Brain pericyte (primary cell): ENCODE measurements around the gene CSF1R.

Experiments
- DNase-seq: peaks from one replicate; pipeline ENCODE4 v3.0.0-alpha.2; 2012; ENCODE audit warnings: low read depth, low spot score

Gene CSF1R

DNA sequence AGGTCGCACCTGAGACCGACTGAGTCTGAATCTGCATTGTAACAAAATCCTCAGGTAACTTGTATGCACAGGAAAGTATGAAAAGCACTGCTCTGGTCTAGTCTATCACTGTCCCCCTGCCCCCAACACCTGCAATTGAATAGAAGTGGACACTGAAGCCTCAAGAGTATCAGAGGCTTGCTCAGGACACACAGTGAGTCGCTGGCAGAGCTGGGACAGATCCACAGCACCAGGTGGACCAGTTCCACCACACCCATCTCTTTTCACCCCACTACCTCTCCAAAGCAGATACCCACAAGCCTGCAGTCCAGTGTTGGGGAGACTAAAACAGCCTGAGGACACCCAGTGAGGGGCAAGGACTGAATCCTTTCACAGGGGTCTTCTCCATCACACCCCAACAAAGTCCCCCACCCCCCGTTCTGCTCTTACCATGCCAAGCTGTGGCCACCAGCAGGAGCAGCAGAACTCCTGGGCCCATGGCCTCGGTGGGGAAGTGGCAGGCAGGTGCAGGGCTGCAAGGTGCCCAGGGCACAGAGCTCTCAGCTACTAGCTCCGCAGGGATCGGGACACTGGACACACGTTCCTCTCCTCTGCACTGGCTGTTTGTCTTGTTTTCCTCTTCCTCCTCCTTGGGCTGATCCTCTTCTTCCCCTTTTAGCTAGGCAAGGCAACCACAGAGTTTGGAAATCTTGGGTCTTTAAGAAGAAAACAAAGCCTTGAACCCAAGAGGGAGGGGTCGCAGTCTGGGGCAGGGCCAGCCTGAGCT, at the start of gene CSF1R:
CSF1R (minus strand) TSS at position 605 of the 766 bp plus-strand sequence; CDS start at position 478, 127 bp downstream.
- DNase-seq, result no peak

DNA sequence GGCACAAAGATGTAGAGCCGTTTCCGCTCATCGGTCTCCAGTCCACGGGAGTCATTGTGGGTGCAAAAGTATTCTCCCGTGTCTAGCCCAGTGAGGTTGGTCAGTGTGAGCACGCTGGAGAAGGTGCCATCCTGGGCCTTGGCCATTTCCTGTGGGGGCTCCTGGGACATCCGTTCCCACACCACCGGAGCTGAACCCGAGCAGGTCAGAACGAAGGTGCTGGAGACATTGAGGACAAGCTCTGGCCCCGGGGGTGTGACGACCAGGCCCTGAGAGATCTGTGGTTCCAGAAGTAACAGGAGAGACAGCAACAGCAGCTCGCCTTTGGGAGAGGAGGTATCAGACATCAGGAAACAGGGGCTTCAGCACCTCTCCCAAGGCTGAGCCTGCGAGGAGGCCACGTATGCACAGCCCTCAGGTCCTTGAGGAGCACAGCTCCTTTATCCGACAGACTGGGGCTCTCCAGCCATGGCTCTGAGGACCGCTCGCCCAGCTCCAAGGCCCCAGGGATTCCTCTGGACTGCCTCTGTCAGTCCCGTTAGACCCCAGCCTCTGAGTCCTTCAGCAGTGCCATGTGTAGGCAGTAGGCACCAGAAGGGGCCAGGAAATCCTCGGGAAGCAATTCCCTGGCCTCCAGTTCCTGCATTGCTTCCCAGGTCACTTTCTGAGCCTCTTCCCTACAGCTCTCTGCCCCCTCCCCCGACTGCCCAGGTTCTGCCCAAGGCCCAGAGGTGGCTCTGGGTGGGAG, 49.4 kb upstream of the CSF1R start:
- no peak for DNase-seq

DNA sequence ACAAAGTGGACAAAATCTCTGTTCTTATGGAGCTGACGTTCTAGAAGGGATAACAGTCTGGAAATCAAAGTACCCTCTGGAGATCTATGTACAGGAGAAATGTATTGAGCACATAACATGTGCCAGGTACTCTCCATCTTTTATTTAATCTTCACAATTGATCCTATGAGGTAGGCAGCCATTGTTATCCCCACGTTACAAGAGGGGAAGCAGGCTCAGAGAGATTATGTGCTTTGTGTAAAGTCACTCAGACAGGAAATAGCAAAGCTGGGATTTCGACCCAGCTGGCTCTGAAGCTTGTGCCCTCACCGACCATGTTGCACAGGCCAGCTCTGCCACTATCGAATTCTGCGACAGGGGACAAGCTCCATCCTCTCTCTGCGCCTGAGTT, 47.8 kb upstream of the CSF1R start:
- DNase-seq, result no peak

DNA sequence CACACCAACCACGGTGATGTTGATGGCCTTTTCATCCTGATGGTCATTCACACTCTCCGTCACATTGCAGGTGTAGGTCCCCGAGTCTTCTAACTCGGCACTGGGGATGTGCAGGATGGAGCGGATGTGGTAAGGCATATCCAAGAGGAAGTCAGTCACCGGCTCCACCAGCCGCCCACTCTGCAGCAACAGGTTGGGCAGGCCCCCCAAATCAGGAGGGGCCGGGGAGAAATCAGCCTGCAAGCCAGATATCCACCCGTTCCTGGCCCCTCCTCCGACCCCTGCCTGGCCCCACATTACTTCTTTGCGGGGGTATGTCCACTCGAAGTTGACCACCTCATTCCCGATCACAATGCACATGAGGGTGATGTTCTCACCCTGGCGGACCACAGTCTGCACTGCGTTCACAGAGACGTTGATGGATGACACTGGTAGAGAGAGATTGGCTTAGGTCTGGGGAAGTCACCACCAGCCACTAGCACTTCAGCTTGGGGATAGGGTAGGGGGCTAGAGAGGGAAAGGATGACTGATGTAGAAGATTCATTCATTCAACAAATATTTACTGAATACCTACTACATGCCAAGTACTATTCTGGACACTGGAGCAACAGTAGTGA, 47.3 kb upstream of the CSF1R start:
- DNase-seq, result no peak

DNA sequence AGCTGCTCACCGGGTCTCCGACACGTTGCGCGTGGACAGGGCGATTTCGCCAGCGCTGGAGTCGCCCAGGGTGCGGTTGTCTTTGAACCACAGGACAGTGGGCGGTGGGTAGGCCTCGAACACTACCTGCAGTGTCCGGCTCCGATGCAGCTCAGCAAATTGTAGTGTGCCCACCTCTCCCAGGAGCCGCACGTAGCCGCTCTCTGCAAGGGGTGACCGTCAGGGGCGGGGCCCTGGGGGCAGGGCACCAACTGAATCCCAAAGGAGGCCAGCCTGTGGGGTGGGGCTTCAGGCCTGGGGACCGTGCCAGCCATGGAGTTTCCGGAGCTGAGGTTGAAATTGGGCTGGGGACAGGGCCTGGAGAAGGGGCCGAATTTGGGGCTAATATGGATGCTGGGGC, 46.4 kb upstream of the CSF1R start:
- DNase-seq, result no peak

DNA sequence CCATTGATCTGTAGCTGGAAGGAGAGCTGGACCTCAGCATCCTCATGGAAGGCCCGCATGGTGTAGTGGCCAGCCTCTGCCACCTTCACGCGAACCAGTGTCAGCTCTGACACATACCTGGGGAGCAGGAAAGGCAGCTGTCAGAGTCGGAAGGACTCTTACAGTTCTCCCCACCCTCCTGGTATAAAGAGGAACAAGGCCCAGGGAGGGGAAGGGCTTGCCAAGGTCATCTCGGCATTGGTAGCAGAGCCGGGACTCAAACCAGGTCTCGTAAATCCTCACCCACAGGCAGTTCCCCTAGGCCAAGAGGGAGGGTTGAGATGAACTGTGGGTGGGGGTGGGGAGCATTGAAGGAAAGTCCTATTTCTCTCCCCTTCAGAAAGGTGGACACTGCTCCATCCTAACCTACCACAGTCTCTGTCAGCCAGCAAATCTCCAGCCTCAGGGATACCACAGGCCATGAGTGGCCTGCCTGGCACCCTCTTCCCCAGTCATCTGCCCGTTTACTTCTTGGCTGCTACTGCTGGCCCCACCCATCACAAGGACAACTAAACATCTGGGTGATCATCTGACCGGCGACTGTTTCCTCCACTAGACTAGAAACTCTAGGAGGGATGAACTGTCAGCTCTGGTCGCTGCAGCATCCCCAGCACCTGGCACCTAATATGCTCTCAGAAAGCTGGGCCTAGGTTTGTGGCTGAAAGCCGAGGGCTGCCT, 45.8 kb upstream of the CSF1R start:
- no peak for DNase-seq

DNA sequence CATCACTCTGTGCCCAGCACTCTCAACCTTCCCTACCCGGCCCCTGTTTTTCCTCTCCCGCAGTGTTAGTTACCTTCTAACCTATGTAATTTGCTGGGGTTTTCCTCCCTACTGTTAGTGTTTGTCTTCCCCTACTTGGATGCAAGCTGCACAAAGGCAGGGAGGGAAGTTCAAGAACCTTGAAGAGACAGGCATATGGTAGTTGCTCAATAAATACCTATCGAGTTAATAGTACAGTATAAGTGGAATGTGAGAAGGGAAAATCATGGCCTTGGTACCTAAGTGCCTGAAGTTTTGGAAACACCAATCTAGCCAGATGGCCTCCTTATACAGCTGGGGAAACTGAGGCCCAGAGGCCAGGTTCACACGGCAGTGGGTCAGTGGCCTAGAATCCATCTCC, 45.1 kb upstream of the CSF1R start:
- DNase-seq, result no peak

DNA sequence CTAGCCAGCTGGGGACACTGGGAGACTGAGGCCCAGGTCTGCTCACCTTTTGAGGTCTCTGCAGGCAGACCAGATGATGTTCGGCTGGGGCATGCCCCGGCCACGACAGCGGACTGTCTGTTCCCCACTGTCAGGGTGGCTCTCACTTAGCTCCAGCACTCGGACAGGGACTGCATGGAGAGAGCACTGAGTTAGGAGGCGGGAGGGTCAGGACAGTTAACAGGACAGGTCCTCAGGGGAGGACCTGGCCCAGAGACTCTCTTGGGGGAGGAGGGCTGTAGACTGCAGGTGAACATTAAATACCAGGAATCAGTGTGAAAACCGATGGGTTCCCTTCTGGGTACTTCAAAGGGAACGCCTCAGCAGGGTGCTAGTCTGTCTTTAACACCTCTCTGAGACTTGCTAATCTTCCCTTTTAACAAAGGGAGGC, 44.2 kb upstream of the CSF1R start:
- no peak for DNase-seq

DNA sequence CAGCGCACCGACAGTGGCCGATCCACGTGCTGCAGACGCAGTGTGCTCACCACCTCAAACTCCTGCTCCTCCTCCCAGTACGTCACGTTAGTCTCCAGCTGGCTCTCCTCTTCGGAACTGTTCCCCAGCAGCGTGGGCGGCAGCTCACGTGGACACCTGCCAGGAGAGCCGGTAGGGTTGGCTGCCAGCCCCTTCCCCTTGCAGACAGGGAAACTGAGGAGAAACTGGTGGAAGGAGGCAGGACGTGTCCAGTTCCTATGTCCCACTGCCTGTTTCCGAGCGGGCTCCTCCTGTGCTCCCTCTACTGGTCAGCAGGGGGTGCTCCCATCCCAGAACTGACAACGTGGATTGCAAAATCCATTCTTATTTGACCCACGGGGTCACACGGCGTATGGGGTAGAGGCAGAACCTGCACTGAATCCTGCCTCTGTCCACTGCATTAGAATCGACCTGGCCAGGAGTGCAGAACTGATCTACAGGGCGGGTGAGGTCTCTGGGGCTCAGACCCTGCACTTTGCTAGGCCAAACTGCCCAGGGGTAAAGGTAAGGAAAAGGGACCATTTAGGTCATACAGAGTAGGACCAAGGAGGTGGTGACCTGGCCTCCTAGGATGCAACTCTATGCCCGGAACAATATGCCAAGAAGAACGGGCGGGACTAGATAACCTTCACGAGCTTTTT, 43.6 kb upstream of the CSF1R start:
- no peak for DNase-seq

DNA sequence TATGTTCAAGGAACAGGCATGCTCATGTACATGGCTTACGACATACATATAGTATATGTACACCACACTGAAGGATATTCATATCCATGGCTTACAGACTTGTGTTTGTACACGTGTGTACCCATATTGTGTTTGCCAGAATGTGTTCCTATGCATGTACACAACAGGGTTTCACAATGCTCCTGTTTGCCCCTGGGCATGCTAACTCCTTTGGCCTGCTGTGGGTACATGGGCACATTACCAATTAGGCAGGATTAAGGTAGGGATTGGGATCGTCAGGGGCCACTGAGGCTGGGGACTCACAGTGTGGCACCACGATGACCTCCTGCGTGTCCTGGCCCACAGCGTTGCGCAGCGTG, 43.1 kb upstream of the CSF1R start:
- DNase-seq, result no peak

DNA sequence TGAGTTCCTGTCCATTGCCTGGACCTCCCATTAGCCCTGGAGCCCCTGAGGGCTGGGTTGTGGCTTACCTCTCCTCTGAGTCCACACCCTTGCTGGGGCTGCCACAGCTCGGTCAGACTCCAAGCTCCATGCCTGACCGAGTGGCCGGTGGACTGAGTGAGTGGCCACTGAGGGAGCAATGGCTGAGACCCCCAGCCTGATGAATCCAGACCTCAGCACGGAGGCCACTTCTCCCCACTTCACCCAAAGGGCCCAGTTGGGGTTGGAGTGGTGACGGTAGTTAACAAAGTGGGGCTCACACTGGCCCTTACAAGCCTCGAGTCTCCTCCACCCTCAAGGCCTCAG, 40.5 kb upstream of the CSF1R start:
- DNase-seq, result no peak

DNA sequence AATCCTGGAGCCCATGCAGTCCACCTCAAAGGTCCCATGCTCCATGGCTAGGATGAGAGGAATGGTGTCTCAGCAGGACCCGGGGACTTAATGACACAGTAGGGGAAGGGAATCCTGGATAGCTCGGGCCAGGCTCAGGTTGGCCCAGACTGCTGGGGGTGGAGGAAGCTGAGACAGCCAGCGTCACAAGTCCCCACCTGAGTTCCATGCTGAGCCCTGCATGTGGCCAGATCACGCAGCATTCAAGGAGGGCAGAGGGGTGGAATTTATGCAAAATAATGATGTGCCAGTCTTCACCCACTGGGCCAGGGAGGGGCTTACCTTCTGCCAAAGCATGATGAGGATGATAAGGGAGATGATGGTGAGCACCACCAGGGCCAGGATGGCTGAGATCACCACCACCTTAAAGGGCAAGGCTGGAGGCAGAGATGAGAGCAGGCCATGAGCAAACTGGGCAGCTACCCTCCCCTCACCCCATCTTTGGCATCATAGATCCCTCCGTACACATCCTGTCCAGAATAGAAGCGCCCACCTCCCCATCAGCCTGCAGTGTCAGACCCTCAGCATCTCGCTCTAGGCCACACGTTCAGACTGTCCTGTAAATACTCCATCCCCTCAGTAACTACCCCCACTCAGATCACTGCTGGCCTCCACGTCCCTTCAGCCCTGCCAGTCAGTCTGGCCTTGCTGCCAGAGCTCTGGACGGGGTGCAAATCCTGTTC, 40.0 kb upstream of the CSF1R start:
- no peak for DNase-seq

DNA sequence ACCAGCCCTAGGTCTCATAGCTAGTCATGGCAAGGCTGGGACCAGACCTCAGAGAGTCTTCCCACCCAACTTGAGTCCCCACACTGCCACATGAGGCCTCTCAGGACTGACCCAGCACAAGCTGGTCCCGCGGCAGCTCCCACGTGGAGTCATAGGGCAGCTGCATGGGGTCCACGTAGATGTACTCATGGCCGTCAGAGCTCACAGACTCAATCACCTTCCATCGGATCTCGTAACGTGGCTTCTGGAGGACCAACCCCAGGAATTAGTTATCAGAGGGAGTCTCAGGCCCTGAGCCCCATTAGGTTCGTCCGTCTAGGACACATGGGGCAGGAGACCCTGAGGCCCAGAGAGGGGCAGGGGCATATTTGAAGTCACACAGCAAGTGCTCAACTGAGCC, 39.0 kb upstream of the CSF1R start:
- DNase-seq, result no peak

DNA sequence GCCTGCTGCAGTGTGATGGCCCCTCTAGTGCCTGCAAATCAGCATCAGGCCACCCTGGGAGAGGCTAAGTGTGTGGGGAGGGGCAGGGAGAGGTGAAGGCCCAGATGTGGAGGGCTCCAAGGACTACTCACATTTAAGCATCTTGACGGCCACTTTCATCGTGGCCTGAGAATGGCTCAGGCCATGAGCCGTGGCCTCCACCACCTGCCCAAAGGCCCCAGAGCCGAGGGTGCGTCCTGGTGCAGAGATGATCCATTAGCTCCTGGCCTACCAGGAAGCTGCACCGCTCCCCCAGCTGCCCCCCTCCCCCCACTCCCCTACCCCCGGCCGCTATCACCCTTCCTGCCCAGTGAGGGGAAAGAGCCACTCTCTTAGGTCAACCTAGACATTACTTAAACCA, 38.2 kb upstream of the CSF1R start:
- no peak for DNase-seq

DNA sequence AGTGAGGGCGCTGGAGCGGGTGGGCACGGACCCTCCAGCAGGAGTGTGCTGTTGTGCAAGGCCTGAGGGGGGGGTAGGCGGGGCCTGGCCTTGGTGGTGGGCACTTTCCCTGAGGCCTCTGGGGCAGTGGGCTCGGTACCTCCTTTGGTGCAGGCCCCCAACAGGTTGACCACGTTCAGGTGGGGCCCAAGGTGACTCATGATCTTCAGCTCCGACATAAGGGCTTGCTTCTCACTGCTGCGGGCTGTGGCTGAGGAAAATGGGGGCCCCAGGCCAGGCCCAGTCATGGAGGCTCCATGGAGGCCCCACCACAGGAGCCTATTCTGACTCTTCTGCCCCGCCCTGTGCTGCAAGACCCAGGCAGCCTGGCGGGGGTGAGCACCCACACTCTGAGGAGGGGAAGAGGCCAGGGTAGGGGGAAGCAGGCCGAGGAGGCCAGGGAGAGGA, 37.8 kb upstream of the CSF1R start:
- no peak for DNase-seq

DNA sequence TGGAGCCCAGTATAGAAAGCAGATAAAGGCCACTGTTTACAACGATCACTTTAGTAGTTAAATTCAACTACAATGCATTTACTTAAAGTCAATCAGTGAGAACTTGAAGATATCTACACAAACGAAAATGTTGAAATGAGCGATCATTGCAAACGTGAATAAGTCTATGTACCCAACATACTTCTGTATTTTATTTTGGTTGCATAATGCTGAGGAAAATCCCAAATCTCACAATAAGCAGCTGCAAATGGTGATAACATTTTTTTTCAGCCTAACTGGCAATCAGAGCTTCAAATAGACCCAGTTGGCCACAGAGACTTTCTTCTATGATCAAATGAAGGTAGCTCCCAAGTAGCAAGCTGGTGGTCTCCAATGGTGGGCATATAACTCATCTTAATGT, 37.2 kb upstream of the CSF1R start:
- DNase-seq, result no peak

DNA sequence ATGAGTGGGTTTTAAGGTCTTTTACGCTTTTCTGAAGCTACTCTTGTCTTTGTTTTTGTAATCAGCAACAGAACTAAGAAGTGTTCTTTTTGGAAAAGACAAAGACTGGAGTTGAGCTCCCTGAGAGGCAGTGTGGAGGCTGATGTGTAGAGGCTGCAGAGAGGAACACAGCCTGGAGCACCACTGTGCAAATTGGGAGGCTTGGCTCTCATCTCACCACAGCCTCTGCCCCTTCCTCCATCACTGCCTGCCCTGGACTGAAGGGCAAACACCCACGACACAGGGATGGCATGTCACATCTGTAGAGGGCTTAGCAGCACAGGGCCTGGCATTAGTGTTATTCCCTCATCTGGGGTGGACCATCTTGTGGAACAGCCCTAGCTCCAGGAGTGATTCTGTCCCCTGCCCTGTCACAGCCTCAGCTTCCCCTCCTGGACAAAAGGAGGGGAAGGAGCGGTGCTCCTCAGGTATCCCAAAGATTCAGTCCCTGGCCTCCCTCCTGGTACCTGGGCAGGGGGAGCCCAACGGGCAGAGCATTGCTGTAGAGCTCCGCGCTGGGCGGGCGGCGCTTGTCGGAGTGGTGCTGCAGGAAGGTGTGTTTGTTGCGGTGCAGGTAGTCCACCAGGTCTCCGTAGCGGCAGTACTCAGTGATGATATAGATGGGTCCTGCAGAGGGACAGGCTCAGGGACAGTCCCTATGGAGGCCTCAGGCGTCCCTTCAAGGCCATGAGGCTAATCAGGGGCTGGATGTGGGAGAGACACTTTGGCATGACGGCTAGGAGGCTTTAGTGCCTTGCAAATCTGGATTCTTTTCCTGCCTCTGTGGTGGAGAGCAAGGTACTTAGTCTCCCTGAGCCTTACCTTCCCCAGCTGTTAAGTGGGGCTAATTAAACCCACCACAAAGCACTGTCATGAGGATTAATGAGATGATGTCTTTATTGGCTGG, 36.5 kb upstream of the CSF1R start:
- no peak for DNase-seq

DNA sequence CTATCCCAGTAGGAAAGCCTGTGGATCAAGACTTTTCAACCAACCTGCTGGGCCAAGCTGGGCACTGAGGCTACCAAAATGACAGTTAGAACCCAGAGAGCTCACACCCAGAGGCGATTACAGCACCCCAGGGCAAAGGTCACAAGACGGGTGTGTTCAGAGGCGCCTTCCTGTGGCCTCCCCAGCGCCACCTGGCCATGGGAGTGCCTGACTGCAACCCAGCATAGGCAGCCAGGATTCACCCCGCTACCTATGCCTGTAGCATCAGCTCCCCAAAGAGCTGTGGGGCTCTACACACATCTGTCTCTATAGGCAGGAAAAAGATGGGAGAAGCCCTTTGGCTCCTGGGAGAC, 35.8 kb upstream of the CSF1R start:
- no peak for DNase-seq

DNA sequence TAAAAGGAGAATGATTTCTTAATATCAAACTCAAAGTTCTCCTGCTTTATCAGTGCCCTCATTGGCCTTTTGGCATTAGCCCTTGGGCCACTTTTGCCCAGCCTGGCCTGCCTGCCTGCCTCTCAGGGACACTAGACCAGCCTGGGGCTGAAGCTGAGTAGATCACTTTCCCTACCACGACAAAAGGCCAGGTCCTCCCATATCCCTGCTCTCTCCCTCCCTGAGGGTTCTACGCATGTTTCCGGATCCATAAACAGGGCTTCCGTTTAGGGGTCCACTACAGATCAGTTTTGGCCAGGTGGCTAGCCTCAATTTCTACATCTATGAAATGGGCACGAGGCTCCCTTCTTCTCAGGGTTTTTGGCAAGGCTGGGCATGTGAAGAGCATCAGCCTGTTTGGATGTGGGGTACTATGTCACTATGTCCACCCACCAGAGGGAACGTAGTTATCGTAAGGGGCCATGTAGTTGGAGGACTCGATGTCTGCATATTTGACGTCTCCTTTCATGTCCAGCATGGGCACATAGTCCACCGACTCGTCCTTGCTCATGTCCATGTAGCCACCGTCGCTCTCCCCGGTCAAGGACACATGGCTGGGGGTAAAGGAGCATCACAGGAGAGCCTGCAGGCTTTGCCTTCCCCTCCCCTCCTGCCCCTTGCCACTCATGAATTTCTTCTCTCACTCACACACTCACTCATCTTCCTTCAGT, 35.2 kb upstream of the CSF1R start:
- DNase-seq, result no peak
